HEK293 (cell line): Measurements from ENCODE around the gene PRCP.

ENCODE experiments used
- GLI2 ChIP-seq: fragments of 450-650 bp; formaldehyde crosslinking; IDR thresholded peaks from 2 replicates; pipeline ENCODE4; 2017; ENCODE audit warnings: missing biosample characterization, missing genetic modification characterization, low read depth, borderline replicate concordance
- KLF7 ChIP-seq: fragments of 450-650 bp; formaldehyde crosslinking; IDR thresholded peaks from 2 replicates; pipeline ENCODE4 v1.5.1; 2016; ENCODE audit warnings: missing biosample characterization, missing genetic modification characterization, borderline replicate concordance
- REST ChIP-seq: fragments of 450-650 bp; formaldehyde crosslinking; IDR thresholded peaks from 2 replicates; pipeline ENCODE4 v1.5.1; 2016; ENCODE audit warnings: missing biosample characterization, missing genetic modification characterization
- ZBTB7A ChIP-seq: fragments of 450-650 bp; formaldehyde crosslinking; IDR thresholded peaks from 2 replicates; pipeline ENCODE4 v1.5.1; 2016; ENCODE audit warnings: low read depth, missing biosample characterization, missing genetic modification characterization
- ZBTB8A ChIP-seq: fragments of 450-650 bp; formaldehyde crosslinking; IDR thresholded peaks from 2 replicates; pipeline ENCODE4 v1.5.1; 2016; ENCODE audit warnings: missing biosample characterization, missing genetic modification characterization
- ZNF132 ChIP-seq: fragments of 450-650 bp; formaldehyde crosslinking; IDR thresholded peaks from 2 replicates; pipeline ENCODE4 v1.5.1; 2017; ENCODE audit warnings: missing biosample characterization, missing genetic modification characterization, borderline replicate concordance
- ZNF169 ChIP-seq: fragments of 450-650 bp; formaldehyde crosslinking; IDR thresholded peaks from 2 replicates; pipeline ENCODE4 v1.5.1; 2016; ENCODE audit warnings: missing biosample characterization, missing genetic modification characterization
- ZNF18 ChIP-seq: fragments of 450-650 bp; formaldehyde crosslinking; IDR thresholded peaks from 2 replicates; pipeline ENCODE4 v1.5.1; 2016; ENCODE audit warnings: missing biosample characterization, missing genetic modification characterization
- ZNF19 ChIP-seq: fragments of 450-650 bp; formaldehyde crosslinking; IDR thresholded peaks from 2 replicates; pipeline ENCODE4; 2016; ENCODE audit warnings: missing biosample characterization, missing genetic modification characterization, low read depth
- ZNF223 ChIP-seq: fragments of 450-650 bp; formaldehyde crosslinking; IDR thresholded peaks from 2 replicates; pipeline ENCODE4 v1.5.1; 2016; ENCODE audit warnings: missing biosample characterization, missing genetic modification characterization
- ZNF274 ChIP-seq, 2 experiments: fragments of 200-500 bp in 1 of 2; fragments of 450-650 bp in 1 of 2; sonication (Bioruptor generic) in 1 of 2; formaldehyde crosslinking in 1 of 2; IDR thresholded peaks; 2 replicates each; pipeline versions ENCODE4 v1.5.1 to v1.6.1; 2014 to 2016; ENCODE audit warnings: borderline replicate concordance in 1 of 2, inconsistent platforms in 1 of 2, low read length in 1 of 2, missing biosample characterization in 1 of 2, missing genetic modification characterization in 1 of 2
- ZNF292 ChIP-seq: fragments of 450-650 bp; formaldehyde crosslinking; IDR thresholded peaks from 2 replicates; pipeline ENCODE4 v1.5.1; 2016; ENCODE audit warnings: low read depth, missing biosample characterization, missing genetic modification characterization, borderline replicate concordance
- ZNF394 ChIP-seq: fragments of 450-650 bp; formaldehyde crosslinking; IDR thresholded peaks from 2 replicates; pipeline ENCODE4 v1.5.1; 2016; ENCODE audit warnings: missing biosample characterization, missing genetic modification characterization, mild to moderate bottlenecking, moderate library complexity, borderline replicate concordance
- ZNF48 ChIP-seq: fragments of 450-650 bp; formaldehyde crosslinking; IDR thresholded peaks from 2 replicates; pipeline ENCODE4 v1.5.1; 2016; ENCODE audit warnings: missing biosample characterization, missing genetic modification characterization
- ZNF549 ChIP-seq: fragments of 450-650 bp; IDR thresholded peaks from 2 replicates; pipeline ENCODE4 v1.5.1; 2018; ENCODE audit warnings: missing biosample characterization, missing genetic modification characterization, mild to moderate bottlenecking, inconsistent platforms, moderate library complexity
- ZNF596 ChIP-seq: fragments of 450-650 bp; IDR thresholded peaks from 2 replicates; pipeline ENCODE4 v1.5.0; 2018; ENCODE audit warnings: missing biosample characterization, mild to moderate bottlenecking, missing genetic modification characterization, moderate library complexity
- ZNF600 ChIP-seq: fragments of 450-650 bp; formaldehyde crosslinking; IDR thresholded peaks from 2 replicates; pipeline ENCODE4 v1.5.1; 2016; ENCODE audit warnings: missing biosample characterization, missing genetic modification characterization
- ZNF621 ChIP-seq: fragments of 450-650 bp; formaldehyde crosslinking; IDR thresholded peaks from 2 replicates; pipeline ENCODE4 v1.5.1; 2017; ENCODE audit warnings: missing biosample characterization, missing genetic modification characterization
- ZNF654 ChIP-seq: fragments of 450-650 bp; formaldehyde crosslinking; IDR thresholded peaks from 2 replicates; pipeline ENCODE4 v1.5.1; 2016; ENCODE audit warnings: low read depth, missing biosample characterization, missing genetic modification characterization
- ZNF692 ChIP-seq: fragments of 450-650 bp; formaldehyde crosslinking; IDR thresholded peaks from 2 replicates; pipeline ENCODE4 v1.5.1; 2016; ENCODE audit warnings: missing biosample characterization, missing genetic modification characterization
- ZNF747 ChIP-seq: fragments of 450-650 bp; formaldehyde crosslinking; IDR thresholded peaks from 2 replicates; pipeline ENCODE4 v1.5.1; 2016; ENCODE audit warnings: missing biosample characterization, missing genetic modification characterization
- ZNF830 ChIP-seq: fragments of 450-650 bp; IDR thresholded peaks from 2 replicates; pipeline ENCODE4 v1.5.0; 2018; ENCODE audit warnings: missing biosample characterization, missing genetic modification characterization, low read depth, mild to moderate bottlenecking, moderate library complexity
- ZNF837 ChIP-seq: fragments of 450-650 bp; formaldehyde crosslinking; IDR thresholded peaks from 2 replicates; pipeline ENCODE4 v1.5.1; 2016; ENCODE audit warnings: missing biosample characterization, missing genetic modification characterization
- TF ChIP-seq, protein P1 (sequence below): fragments of 450-650 bp; formaldehyde crosslinking; conservative IDR thresholded peaks from 2 replicates; pipeline ENCODE4 v1.5.1; 2016; ENCODE audit warnings: low read depth, missing biosample characterization, missing genetic modification characterization
- TF ChIP-seq, protein P2 (sequence below): fragments of 450-650 bp; formaldehyde crosslinking; optimal IDR thresholded peaks from 2 replicates; pipeline ENCODE3; 2016; ENCODE audit warnings: missing biosample characterization, mild to moderate bottlenecking, missing genetic modification characterization

PRCP gene

DNA sequence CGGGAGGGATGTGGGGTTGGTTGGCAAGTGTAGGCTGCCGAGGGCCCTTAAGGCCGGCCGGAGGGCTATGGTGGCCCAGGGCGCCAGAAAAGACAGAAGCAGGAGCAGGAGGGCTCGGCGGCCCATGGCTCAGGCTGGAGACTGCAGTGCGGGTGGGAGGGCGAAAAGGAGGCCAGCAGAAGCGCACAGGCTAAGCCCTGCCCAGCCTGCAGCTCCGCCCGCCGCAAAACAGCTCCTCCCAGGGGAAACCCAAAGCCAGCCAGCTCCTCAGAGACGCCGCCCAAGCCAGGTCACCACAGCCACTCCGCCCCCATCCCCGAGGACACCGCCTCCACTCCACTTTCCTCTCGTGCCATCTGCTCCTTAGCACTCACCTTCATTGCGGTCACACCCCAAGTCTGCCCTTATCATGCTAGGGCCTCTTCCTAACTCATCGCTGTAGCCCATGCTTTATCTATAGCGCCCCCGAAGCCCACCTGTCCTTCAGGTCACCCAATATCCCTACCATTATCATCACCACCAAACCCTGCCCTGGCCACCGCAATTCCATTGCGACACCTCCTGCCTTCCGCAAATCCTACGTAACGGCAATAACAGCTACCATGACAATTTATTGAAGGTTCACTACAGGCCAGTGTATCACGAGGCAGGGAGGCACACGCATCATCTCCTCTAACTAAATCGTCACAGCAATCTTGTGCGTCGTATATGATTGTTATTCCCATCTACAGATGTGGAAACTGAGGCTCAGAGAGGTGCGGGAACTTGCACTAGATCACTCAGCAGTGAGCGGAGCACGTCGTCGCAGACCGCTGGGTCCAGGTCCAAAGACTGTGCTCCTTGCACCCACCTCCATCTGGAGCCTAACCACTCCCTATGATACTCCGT is at the start of gene PRCP (continued):
- TF ChIP-seq ZNF837 (tag by site-specific recombination) (no peak), ZNF48 (no peak), ZNF223 (peak; percentile 66; the same call in 1 of the 2 replicates), ZNF549 (no peak), KLF7 (peak; percentile 91), ZBTB8A (no peak; the same call in none of the 2 replicates), GLI2 (tag by site-specific recombination) (no peak), ZNF747 (tag by site-specific recombination) (no peak), ZNF621 (tag by site-specific recombination) (no peak), ZBTB7A (tag by site-specific recombination) (no peak), ZNF600 (tag by site-specific recombination) (peak; percentile 94), ZNF654 (tag by site-specific recombination) (no peak), ZNF169 (tag by site-specific recombination) (no peak), ZNF596 (tag by site-specific recombination) (no peak), ZNF830 (tag by site-specific recombination) (no peak), ZNF274 (IDR thresholded peaks at IDR 0.05; ENCODE audit: low read length) (no peak), ZNF274 (tag by site-specific recombination; IDR thresholded peaks at IDR 0.05; ENCODE audit: borderline replicate concordance) (no peak), ZNF692 (no peak), ZNF19 (tag by site-specific recombination) (no peak), ZNF292 (tag by site-specific recombination) (no peak), ZNF132 (tag by site-specific recombination) (no peak), ZNF18 (tag by site-specific recombination) (0 out of 2 replicates have a peak, but pooled peaks have one; percentile 13), REST (peak; percentile 12), ZNF394 (tag by site-specific recombination) (peak; percentile 33; the same call in 1 of the 2 replicates)
- TF ChIP-seq, protein P1, sequence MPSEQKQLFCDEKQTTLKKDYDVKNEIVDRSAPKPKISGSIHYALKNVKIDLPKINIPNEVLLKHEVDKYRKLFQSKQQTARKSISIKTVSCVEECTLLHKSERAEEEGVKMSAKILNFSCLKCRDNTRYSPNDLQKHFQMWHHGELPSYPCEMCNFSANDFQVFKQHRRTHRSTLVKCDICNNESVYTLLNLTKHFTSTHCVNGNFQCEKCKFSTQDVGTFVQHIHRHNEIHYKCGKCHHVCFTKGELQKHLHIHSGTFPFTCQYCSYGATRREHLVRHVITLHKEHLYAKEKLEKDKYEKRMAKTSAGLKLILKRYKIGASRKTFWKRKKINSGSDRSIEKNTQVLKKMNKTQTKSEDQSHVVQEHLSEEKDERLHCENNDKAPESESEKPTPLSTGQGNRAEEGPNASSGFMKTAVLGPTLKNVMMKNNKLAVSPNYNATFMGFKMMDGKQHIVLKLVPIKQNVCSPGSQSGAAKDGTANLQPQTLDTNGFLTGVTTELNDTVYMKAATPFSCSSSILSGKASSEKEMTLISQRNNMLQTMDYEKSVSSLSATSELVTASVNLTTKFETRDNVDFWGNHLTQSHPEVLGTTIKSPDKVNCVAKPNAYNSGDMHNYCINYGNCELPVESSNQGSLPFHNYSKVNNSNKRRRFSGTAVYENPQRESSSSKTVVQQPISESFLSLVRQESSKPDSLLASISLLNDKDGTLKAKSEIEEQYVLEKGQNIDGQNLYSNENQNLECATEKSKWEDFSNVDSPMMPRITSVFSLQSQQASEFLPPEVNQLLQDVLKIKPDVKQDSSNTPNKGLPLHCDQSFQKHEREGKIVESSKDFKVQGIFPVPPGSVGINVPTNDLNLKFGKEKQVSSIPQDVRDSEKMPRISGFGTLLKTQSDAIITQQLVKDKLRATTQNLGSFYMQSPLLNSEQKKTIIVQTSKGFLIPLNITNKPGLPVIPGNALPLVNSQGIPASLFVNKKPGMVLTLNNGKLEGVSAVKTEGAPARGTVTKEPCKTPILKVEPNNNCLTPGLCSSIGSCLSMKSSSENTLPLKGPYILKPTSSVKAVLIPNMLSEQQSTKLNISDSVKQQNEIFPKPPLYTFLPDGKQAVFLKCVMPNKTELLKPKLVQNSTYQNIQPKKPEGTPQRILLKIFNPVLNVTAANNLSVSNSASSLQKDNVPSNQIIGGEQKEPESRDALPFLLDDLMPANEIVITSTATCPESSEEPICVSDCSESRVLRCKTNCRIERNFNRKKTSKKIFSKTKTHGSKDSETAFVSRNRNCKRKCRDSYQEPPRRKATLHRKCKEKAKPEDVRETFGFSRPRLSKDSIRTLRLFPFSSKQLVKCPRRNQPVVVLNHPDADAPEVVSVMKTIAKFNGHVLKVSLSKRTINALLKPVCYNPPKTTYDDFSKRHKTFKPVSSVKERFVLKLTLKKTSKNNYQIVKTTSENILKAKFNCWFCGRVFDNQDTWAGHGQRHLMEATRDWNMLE (tag by site-specific recombination), result no peak
- TF ChIP-seq, protein P2, sequence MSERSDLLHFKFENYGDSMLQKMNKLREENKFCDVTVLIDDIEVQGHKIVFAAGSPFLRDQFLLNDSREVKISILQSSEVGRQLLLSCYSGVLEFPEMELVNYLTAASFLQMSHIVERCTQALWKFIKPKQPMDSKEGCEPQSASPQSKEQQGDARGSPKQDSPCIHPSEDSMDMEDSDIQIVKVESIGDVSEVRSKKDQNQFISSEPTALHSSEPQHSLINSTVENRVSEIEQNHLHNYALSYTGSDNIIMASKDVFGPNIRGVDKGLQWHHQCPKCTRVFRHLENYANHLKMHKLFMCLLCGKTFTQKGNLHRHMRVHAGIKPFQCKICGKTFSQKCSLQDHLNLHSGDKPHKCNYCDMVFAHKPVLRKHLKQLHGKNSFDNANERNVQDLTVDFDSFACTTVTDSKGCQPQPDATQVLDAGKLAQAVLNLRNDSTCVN, result peak; percentile 1
